Measurements from ENCODE around the gene CDADC1.

- TF ChIP-seq CTCF (IDR thresholded peaks at IDR 0.05) (no peak), ZFX (IDR thresholded peaks at IDR 0.05; ENCODE audit: borderline replicate concordance) (no peak)
Observed at GRCh38 chr13:49302817-49303216, 55.1 kb downstream of the CDADC1 start.
